CD4-positive, alpha-beta T cell treated with Interleukin-4 for 1 hour (primary cell): Measurements from ENCODE around the gene HELLS.
"Not testable (repeated sequence)": the region's sequence is repeated elsewhere in the genome, so short reads cannot be mapped to it uniquely, and the experiment has no call there.

Source experiments
- DNase-seq, 2 donors: peaks; one replicate each; pipeline ENCODE4 v3.0.0-alpha.2; 2020 to 2022

The HELLS gene

DNA sequence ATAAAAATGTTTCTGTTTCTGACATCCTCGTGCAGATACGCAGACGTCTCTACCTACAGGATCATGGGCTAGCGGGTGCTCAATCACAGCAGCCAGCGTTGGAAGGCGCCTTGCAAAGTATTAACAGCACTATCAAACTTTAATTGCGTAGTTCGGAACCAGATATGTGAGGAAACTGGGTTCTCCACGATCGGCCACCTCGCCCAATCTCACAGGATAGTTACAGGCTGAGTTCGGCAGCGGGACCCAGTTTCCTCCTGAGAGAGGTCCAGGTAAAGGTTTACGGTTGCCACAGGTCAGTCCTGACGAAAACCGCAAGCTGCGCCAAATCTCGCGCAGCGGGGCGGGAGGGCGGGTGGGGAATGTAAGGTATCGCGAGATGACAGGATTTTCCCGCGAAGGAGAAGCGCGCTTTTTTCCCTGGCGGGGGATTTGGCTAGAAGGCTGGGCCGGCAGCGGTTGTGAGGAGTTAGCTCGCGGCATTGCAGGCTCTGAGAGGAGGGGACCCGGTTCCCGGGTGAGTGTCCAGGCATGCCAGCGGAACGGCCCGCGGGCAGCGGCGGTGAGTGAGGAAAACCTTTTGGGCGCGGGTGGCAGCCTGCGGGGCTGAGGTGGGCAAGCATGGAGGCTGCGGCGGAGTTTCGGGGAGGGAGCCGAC, at the start of gene HELLS:
Gene HELLS, plus strand, starts transcription at position 398 of the 658 bp plus-strand sequence. Its CDS starts 134 bp downstream, at position 532.
- DNase-seq = peak; percentile 75 to 83

DNA sequence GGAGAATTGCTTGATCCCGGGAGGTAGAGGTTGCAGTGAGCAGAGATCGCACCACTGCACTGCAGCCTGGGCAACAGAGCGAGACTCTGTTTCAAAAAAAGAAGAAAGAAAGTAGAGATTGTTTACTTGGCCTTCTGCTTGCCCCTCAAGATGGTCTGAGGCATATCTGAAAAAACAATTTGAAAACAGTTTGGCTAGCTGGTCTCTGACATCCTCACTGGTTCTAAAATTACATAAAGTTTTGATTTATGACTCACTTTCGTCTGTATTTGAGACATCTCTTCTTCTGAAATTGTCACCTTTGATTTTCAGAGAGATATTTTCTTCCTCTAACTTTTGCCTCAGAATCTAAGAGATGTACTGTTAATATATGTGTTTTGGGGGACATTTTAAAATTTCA, 49.6 kb upstream of the HELLS start:
- no peak for DNase-seq

DNA sequence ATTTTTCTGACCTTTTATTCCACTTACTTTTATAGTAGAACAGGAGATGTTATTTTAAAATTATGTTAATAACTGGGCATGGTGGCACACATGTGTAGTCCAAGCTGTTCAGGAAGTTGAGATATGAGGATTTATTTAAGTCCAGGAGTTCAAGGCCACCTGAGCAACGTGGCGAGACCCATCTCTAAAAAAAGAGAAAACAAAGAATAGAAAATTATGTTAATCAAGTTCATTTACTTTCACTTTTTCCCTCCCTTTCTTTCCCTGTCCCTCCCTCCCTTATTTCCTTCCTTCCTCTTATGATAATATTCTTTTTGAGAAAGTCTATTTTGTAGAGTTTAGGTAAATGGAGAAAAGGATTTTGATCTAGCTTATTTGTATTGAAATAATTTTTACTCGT, 48.9 kb upstream of the HELLS start:
- no peak for DNase-seq

DNA sequence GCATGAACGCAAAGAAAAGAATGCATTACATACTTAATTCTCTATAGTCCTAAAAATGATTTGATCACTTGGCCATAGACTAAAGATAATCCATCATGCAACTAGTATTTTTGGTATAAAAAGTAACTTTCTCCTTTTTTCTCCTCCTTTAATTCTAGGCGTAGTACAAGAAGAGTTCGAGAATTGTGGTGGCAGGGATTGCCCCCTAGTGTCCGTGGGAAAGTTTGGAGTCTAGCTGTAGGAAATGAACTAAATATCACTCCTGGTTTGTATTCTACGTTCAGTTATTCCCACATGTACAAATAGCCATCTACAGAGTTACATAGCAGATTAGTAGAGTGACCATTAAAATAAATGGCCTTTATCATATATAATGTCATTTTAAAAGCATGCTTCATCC, 45.5 kb upstream of the HELLS start:
- no peak for DNase-seq

DNA sequence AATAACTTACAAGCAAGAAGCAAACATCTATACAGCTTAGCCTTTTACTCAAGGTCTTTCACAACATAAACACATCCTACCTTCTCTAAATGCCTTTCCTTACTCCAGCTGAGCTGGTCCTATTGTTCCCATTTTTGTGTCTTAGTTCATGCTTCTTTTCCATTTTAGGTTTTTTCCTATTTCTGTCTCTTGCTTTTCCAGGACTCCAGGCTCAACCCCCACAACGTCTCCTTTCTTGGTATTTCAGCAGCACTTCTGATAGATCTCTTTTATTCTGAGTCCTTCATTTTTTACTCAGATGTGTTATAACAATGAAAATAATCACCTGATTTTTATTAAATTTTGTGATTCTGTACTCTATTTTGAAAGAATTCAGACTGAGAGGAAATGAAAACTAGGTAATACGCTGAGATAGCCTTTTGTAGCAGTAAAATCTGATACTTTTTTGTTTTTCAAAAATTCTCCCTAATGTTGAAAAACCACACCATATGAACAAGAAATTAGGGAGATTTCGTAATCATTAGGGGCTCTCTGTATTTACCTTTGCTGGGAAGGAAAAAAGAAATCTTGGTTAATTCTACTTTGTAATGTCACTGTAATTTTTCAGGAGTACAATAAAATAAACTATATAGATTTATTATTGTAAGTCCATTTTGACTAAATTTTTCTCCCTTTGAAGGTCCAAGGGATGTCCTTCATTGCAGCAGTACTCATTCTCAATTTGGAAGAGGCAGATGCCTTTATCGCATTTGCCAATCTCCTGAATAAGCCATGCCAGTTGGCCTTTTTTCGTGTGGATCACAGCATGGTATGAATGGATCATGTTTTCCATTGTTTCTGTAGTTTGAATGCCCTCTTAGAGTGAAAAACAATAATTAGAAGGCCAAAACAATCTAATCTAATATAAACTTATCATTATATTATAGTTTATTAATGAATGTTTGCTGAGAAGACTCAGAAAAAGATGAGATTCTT, 24.0 kb upstream of the HELLS start:
- no peak for DNase-seq

DNA sequence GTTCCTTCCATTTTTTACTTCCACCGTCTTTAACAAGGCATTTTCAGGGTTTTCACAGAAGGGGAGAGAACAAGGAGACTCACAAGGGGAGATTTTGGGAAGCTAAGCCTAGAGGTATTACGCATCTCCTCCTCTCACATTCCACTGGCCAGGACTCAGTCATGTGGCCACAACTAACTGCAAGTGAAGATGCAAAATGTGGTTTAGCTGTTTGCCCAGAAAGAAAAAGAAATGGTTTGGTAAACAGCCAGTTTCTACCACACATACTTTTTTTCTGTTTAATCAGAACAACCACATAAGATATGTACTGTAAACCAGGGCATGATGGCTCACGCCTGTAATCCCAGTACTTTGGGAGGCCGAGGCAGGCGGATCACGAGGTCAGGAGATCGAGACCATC, 21.4 kb upstream of the HELLS start:
- no peak for DNase-seq

DNA sequence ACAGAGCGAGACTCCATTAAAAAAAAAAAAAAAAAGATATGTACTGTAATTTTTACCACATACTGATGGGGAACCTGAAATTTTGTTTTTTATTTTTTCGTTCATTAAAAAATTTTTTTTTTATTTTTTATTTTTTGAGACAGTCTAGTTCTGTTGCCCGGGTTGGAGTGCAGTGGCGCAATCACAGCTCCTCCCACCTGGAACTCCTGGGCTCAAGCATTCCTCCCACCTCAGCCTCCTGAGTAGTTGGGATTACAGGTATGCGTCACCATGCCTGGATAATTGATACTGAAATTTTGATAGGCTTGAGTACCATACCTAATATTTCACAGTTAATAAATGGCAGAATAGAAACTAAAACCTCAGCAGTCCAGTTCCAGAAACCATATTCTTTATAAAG, 20.9 kb upstream of the HELLS start:
- no peak for DNase-seq

DNA sequence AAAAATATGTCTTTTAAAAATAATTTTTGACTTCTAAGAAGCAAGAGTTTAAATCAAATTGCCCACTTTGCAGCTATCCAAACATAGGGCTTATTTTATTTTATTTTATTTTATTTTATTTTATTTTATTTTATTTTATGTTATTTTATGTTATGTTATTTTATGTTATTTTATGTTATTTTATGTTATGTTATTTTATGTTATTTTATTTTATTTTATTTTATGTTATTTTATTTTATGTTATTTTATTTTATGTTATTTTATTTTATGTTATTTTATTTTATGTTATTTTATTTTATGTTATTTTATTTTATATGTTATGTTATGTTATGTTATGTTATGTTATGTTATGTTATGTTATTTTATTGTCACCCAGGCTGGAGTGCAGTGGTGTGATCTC, 14.0 kb upstream of the HELLS start:
- not testable (repeated sequence) for DNase-seq

DNA sequence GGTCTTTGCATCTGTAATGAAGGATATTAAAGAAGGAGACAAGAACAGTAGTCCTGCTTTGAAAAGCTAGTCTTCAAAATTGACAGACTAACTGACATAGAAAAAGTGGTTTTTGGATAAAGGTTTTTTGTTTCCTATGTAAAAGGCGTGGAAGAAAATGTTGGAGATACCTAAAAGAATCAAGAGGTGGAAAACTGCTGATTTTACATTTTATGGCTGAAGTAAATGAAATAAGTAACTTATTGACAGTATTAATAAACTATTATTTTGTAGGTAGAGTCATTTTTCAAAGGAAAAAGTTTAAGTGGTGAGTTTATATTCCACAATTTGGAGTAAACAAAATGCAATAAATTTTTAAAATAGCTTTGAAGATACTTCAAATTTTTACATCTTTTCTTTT, 12.6 kb upstream of the HELLS start:
- no peak for DNase-seq

DNA sequence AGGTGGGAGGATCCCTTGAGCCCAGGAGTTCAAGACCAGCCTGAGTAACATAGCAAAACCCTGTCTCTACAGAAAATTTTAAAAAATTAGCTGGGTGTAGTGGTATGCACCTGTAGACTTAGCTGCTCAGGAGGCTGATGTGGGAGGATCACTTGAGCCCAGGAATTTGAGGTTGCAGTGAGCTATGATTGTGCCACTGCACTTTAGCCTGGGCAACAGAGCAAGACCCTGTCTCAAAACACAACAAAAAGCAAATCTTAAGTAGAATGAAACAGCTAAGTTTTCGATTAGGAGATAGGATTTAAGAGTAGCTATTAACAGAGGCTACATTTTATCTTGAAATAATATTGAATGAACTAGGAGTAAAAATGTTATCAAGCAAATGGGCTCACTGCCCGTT, 3.3 kb upstream of the HELLS start:
- not testable (repeated sequence) for DNase-seq

DNA sequence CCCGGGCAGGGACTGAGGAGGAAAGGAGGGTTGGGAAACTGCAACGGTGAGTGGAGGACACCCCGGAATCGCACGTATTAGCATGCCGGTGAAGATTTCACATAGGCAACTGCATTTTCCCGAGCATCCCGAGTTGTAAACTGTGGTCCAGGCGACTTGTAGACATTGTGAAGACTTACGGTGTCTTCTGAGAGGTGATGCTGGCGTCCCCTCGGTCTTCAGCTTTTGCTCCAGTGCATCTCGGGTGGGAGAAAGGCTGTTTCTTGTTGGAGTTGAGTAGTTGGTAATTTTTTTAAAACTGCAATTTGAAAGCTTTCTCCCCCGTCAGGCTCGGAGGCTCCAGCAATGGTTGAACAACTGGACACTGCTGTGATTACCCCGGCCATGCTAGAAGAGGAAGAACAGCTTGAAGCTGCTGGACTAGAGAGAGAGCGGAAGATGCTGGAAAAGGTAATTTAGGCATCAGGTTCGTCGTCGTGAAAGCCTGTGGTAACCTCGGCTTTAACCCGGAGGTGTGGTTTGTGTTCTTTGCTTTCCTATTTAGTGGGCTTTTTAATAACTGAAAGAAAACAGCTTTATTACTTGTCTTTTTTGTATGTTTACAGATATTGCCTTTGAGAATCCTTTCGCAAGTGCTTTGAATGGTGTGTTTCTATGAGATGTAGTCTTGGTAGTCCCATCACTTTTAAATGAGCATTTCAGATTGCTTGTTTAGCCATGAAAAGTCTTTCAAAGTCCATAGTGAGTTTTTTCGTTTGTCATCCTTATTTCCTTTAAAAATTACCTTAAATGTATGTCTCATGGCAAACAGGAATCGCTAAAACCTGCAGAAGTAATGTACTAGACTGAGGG, 687 bp downstream of the HELLS start:
- peak in 1 of 2 donors; percentile 18 for DNase-seq

DNA sequence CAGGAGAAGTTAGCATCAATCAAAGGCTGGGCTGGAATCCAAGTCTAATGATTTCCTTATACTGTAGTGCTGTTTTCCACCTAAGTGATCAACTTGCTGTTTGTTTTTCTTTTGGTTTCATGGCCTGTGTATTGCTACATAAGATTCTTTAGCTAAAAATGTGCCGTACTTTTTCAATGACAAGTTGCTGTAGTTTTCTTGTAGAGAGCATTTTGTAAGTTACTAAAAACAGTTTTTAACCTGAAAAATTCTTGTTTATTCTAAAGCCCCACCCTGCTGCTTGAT, 1.3 kb downstream of the HELLS start:
- peak in 1 of 2 donors; percentile 4 for DNase-seq

DNA sequence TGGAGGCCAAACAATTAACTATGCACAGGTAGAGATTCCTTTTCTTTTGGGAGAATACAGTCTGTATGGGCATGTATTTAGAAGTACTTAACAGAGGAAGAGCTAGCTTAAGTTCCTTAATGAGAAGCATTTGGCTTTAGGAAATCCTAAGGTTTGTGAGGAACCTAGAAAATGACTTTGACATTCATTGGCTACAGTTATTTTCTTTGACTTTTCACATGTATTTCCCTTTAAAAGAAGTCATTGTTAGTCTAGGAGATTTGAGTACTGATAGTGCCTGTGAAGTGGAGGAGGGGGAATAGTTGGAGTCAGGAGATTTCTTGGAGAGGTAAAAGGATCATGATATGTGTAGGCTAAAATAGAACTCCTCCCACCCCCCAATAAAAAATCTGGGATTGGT, 3.6 kb downstream of the HELLS start:
- no peak for DNase-seq

DNA sequence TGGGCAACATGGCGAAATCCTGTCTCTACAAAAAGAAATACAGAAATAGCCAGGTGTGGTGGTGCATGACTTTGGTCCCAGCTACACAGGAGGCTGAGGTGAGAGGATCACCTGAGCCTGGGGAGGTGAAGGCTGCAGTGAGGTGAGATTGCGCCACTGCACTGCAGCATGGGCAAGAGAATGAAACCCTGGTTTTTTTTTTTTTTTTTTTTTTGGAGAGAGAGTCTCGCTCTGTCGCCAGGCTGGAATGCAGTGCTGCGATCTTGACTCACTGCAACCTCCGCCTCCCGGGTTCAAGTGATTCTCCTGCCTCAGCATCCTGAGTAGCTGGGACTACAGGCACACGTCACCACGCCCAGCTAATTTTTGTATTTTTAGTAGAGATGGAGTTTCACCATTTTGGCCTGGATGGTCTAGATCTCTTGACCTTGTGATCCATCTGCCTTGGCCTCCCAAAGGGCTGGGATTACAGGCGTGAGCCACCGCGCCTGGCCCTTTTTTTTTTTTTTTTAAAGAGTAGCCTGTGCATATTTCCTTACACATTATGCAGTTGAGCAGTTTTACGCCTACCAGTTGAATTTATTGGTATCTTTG, 22.2 kb downstream of the HELLS start:
- not testable (repeated sequence) for DNase-seq

DNA sequence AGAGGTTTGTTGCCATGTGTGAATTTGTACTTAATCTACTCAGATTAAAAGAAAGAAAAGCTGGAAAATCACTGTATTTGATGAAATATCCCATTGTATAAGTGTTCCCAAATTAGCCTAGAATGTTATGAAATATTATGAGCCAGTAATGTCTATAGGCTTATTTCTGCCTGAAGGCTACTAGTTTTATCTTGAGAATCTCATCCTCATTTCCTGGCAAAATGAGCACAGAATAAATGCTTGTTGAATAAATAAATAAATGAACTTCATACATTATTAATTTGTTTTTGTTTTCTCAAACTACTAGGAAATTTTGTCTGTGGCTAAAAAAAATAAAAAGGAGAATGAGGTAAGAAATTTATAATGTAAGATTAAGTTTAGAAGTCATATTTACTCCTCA, 25.5 kb downstream of the HELLS start:
- no peak for DNase-seq

DNA sequence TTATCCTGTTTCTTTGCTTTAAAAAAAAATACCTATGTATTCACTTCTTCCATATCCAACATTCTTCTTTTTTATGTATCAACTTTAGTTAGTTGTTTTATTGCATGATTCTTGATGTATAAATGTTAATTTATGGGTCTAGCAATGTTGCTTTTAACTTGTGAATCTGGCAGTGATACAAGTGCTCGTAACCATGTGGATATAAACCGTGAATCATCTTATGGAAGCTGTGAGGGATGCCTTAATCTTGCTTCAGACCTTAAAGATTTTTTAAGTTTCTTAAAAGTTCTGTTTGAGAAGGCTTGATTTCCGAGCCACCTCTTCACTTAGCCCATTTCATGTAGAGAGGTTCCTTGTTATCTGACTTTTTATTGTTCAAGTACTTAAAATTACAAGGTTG, 25.9 kb downstream of the HELLS start:
- DNase-seq = no peak

DNA sequence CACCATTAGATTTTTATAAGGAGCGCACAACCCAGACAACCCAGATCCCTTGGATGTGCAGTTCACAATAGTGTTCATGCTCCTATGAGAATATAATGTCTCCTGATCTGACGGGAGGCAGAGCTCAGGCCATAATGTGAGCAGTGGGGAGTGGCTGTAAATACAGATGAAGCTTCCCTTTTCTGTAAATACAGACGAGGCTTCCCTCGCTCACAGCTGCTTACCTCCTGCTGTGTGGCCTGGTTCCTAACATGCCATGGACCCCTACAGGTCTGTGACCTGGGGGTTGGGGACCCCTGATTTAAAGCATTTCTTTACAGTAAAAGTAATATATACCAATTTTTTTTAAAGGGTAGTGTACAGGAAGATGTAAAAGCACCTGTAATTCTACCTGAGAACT, 33.2 kb downstream of the HELLS start:
- no peak for DNase-seq

DNA sequence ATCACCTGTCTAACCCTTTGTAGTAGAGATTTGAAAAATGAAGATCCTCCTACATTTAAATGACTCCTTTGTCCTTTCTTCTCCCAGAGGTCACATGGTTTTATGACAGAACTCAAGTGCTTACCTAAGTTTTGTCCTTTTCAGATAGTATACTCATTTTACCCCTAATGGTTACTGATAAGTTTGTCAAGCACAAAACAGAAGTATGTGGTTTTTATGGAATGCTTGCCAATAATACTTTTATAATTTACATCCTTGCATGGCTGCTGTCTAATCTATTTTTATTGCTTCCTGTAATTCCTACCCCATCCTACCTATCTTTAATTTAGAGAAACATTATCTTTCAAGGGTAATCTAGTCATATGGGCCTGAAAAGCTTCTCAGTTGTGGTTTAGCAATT, 37.5 kb downstream of the HELLS start:
- no peak for DNase-seq

DNA sequence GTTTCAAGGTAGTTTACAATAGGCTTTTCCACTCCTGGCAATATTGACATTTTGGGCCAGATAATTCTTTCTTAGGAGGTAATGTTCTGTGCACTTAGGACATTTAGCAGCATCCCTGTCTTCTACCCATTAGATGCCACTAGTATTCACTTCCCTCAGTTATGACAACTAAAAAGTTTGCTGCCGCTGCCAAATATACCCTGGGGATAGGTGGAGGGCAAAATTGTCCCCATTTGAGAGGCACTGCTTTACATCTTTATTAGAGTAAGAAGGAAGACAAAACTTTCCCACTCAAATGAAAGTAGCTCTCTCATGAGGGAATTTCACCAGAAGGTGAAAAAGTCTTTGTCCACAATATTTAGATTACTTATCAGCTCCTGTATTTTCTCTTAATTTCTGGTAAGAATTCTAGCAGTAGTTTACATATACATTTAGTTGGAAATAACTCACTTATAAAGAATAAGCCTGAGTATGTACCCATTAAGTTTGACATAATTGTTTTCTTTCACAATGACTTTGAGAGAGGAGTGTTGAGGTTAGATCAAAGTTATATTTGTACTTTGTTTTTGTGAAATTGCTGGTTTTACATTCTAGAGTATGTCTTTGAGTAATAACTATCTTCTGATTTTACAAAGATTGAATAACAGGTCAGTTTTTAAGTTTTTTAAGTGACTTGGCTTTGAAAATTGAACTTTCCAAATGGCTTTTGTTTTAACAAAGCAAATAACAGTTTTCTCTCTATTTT, 46.0 kb downstream of the HELLS start:
- DNase-seq = peak in 1 of 2 donors; percentile 1

DNA sequence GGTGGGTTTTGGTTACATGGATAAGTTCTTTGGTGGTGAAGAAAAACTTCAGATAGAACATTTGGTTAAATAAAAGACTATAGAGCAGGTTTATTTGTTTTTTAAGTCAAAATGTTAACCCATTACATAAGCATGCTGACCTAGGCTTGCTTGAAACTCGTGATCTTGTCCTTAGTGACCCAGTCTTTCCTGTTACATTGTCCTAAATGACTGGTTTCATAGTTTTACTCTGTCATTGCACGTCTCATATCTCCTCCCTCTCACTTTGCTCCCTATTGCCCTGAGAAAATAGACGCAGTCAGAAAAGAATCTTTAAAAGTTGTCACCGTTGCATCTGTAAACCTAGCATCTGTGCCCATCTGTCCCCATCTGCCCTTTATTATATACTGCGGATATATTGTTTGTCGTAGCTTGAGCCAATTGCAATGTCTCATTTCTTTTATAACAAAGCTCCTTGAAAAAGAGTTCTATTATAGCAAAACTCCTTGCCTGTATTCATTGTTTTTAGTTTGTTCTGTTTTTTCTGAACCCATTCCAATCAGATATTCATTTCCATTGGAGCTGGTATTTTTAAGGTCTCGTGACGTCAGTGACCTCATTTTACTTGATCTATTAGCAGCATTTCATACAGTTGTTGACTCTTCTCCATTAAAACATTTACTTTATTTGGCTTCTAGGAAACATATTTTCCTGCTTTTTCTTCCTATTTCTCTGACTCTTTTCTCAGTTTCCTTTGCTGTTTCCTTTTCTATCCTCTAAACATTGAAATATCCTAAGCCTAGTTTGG, 57.3 kb downstream of the HELLS start:
- DNase-seq = no peak

DNA sequence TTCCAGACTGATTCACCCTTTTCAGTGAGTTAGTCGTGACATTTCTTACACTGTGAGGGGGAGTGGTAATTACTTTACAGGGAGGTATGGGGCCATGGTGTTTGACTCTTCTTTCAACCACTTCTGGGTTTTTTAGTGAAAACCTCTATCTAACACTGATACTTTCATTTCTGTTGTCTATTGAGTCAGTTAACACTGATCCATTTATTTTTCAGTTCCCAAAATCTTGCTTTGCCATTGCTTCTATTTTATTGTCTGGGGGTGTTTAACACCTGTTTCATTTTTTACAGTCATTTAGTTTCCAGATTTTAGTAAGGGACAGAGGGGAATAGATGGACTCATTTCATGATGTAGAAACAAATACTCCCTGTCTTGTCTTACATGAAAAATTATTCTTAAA, 61.5 kb downstream of the HELLS start:
- DNase-seq = no peak

DNA sequence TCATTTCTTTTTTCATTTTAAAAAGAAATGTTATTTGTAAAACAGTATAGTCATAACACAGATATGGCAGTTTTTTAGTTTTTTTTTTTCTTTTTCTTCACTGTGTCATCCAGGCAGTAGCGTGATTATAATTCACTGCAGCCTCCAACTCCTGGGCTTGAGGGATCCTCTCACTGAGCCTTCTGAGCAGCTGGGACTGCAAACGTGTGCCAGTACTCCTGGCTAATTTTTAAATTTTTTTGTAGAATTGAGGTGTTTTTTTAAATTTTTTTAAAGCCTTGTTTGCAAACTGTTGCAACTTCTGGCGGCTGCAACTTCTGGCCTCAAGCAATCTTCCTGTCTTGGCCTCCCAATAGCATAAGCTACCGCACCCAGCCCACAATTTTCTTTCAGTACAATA, 63.0 kb downstream of the HELLS start:
- no peak for DNase-seq
